GM10266 (cell line): ENCODE results near the gene EXOSC2.

Experiments used
- DNase-seq: peaks from one replicate; pipeline ENCODE4 v3.0.0; 2012; ENCODE audit errors: extremely low spot score
- TF ChIP-seq, protein P1 (sequence below): IDR thresholded peaks from 2 replicates; pipeline ENCODE4 v1.5.1; 2012; ENCODE audit warnings: mild to moderate bottlenecking, low read depth; ENCODE audit not compliant: control insufficient read depth, insufficient read depth; ENCODE audit errors: missing control alignments

EXOSC2 gene

GRCh38 chr9:130664251-130665028 lies 29.1 kb upstream of the EXOSC2 start, which contains the start of gene PRDM12:
Gene PRDM12 (plus strand): TSS chr9:130664594. CDS start chr9:130664654, 60 bp downstream.
- no peak for DNase-seq
- TF ChIP-seq, protein P1, sequence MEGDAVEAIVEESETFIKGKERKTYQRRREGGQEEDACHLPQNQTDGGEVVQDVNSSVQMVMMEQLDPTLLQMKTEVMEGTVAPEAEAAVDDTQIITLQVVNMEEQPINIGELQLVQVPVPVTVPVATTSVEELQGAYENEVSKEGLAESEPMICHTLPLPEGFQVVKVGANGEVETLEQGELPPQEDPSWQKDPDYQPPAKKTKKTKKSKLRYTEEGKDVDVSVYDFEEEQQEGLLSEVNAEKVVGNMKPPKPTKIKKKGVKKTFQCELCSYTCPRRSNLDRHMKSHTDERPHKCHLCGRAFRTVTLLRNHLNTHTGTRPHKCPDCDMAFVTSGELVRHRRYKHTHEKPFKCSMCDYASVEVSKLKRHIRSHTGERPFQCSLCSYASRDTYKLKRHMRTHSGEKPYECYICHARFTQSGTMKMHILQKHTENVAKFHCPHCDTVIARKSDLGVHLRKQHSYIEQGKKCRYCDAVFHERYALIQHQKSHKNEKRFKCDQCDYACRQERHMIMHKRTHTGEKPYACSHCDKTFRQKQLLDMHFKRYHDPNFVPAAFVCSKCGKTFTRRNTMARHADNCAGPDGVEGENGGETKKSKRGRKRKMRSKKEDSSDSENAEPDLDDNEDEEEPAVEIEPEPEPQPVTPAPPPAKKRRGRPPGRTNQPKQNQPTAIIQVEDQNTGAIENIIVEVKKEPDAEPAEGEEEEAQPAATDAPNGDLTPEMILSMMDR, result no peak

- no peak for DNase-seq
- TF ChIP-seq, protein P1, result no peak
Measured at GRCh38 chr9:130665029-130665430, 28.6 kb upstream of the EXOSC2 start.

DNA sequence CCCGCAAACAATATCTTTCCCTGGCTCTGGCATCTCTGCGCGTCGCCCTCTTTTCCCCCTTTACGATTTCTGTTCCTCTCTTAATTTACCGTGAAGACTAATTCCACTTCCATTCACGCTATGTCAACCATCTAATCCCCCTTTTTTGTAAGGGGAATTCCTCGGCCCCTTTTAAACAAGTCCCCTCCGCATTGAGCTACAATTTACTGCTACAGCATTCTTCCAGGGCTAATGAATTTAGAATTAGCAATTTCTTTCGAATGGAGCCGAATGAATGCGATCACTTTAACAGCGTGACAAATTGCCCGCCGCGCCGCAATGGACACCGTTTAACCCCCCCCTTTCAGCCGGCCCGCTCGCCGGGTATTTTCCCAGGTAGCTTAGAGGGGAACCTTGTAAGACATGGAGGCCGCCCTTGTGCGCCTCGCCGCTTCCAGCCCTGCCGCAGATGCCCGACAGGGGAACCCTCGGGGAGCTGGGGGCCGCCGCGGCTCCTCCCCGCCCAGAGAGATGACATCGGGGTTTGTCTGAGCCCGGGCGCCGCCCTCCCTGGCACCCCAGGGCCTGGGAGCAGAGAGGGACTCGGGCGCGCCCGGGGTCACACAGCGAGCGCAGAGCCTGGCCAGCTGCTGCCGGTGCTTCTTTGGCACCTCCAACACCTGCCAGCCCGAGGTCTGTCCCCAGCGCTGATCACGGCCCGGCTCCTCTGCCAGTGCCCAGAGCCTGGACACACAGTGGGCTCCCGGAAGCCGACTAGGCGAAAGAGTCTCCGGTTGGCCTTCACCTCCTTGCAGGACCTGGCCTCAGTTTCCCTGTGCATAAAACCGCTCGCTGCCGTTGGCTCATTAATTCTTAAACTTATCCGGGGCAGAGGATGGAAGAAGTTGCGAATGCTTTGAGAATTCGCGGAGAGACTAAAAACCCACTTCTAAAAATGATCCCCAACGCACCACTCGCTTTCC lies 27.9 kb upstream of the EXOSC2 start:
- TF ChIP-seq, protein P1, result no peak

DNA sequence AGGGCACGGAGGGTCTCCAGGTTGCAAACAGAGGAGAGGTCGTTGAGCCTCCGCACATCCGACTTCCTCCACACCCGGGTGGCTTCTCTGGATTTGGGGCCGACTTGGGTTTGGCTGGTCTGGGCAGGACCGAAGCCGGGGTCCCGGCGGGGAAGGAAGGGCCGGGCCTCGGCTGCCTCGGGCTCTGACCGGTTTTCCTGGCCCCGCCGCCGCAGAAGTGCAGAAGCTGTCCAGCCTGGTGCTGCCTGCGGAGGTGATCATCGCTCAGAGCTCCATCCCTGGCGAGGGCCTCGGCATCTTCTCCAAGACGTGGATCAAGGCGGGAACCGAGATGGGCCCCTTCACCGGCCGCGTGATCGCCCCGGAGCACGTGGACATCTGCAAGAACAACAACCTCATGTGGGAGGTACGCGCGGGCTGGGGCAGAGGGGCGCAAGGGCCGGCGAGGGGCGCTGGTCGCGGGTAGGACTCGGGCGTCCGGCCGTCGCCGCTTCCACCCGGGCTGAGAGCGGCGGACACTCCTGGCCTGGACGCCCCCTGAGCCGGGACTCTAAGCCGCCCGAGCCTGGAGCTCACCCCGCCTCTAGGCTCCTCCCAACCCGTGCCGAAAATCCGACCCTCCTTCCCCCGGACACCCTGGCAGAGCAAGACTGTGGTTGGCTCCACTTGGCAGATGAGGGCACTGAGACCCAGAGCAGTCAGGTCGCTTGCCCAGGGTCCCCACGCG lies 27.0 kb upstream of the EXOSC2 start:
- DNase-seq, result peak; percentile 43
- TF ChIP-seq, protein P1, result no peak

More for the DNA sequence above, 27.9 kb upstream of the EXOSC2 start:
- DNase-seq, result peak; percentile 52

- TF ChIP-seq, protein P1, result no peak
- no peak for DNase-seq
Measured at GRCh38 chr9:130667120-130667435, 26.5 kb upstream of the EXOSC2 start.

- TF ChIP-seq, protein P1, result no peak
- no peak for DNase-seq
Measured at GRCh38 chr9:130668196-130668595, 25.4 kb upstream of the EXOSC2 start.
